DMS 273 (cell line): ENCODE measurements around the gene FAHD1.
A peak's percentile ranks its signal among the peaks of the same experiment; 100 is the strongest.
"Not testable (repeated sequence)": the region's sequence is repeated elsewhere in the genome, so short reads cannot be mapped to it uniquely, and the experiment has no call there.

ENCODE experiments used
- DNase-seq: peaks from one replicate; lab custom pipeline; 2025; ENCODE audit not compliant: unreplicated experiment; lab: John Stamatoyannopoulos, UW

Gene FAHD1

GRCh38 chr16:1834096-1834495 lies 7.1 kb downstream of the FAHD1 start:
- DNase-seq, result no peak

GRCh38 chr16:1839554-1839953 lies 12.5 kb downstream of the FAHD1 start:
- peak; percentile 38 for DNase-seq

- no peak for DNase-seq
These were observed 19.0 kb downstream of the FAHD1 start for GRCh38 chr16:1845985-1846384.

GRCh38 chr16:1846416-1846815 lies 19.4 kb downstream of the FAHD1 start:
- no peak for DNase-seq

- no peak for DNase-seq
These were observed 24.0 kb downstream of the FAHD1 start for GRCh38 chr16:1850981-1851380.

GRCh38 chr16:1851793-1852192 lies 24.8 kb downstream of the FAHD1 start:
- DNase-seq, result no peak

GRCh38 chr16:1857433-1858097 lies 30.6 kb downstream of the FAHD1 start:
- DNase-seq, result no peak

- no peak for DNase-seq
These were observed 31.3 kb downstream of the FAHD1 start for GRCh38 chr16:1858189-1858865.

- DNase-seq, result peak; percentile 33
These were observed 32.6 kb downstream of the FAHD1 start for GRCh38 chr16:1859650-1860049.

GRCh38 chr16:1861730-1862129 lies 34.7 kb downstream of the FAHD1 start:
- no peak for DNase-seq

GRCh38 chr16:1862394-1862793 lies 35.4 kb downstream of the FAHD1 start:
- no peak for DNase-seq

GRCh38 chr16:1863681-1864460 lies 36.9 kb downstream of the FAHD1 start:
- peak; percentile 62 for DNase-seq

GRCh38 chr16:1865902-1866690 lies 39.1 kb downstream of the FAHD1 start:
- no peak for DNase-seq

GRCh38 chr16:1870365-1871082 lies 43.5 kb downstream of the FAHD1 start:
- DNase-seq, result no peak

GRCh38 chr16:1871974-1872635 lies 45.1 kb downstream of the FAHD1 start, which contains the start of gene MEIOB:
Gene MEIOB (minus strand): TSS chr16:1872164. CDS start chr16:1868175, 3,989 bp downstream.
- no peak for DNase-seq

- DNase-seq, result no peak
These were observed 47.8 kb downstream of the FAHD1 start for GRCh38 chr16:1874854-1875253.

- not testable (repeated sequence) for DNase-seq
These were observed 49.1 kb downstream of the FAHD1 start for GRCh38 chr16:1876066-1876465.

- DNase-seq, result no peak
These were observed 49.5 kb downstream of the FAHD1 start for GRCh38 chr16:1876468-1876867.

GRCh38 chr16:1877089-1877488 lies 50.1 kb downstream of the FAHD1 start:
- no peak for DNase-seq

GRCh38 chr16:1877804-1878203 lies 50.8 kb downstream of the FAHD1 start:
- no peak for DNase-seq
